Tibial nerve (tissue), 4 donors: ENCODE results near the gene PLLP.

Source experiments
- CTCF ChIP-seq, 5 experiments: fragments of 200-600 bp in 3 of 5; fragments of 450-650 bp in 2 of 5; sonication (generic) in 3 of 5; IDR thresholded peaks; one replicate each; pipeline ENCODE4 v1.5.1; 2016 to 2019; ENCODE audit warnings: antibody characterized with exemption in 5 of 5, mild to moderate bottlenecking in 3 of 5, moderate library complexity in 2 of 5
- EP300 ChIP-seq, 2 donors: sonication (generic); formaldehyde crosslinking; IDR thresholded peaks; one replicate each; pipeline ENCODE4 v1.6.1; 2017; ENCODE audit warnings: antibody characterized with exemption in 2 of 2, mild to moderate bottlenecking in 1 of 2
- POLR2A ChIP-seq, 2 donors: fragments of 450-650 bp; IDR thresholded peaks; one replicate each; pipeline ENCODE4 v1.6.1; 2017; ENCODE audit warnings: antibody characterized with exemption in 2 of 2, mild to moderate bottlenecking in 2 of 2, moderate library complexity in 2 of 2

- TF ChIP-seq CTCF (IDR thresholded peaks at IDR 0.05) (no peak), POLR2A (IDR thresholded peaks at IDR 0.05) (peak in 1 of 2 donors; percentile 60), EP300 (IDR thresholded peaks at IDR 0.05) (peak in 1 of 2 donors; percentile 63)
These were observed at the start of gene PLLP for GRCh38 chr16:57284209-57284951.
